ENCODE results near the gene CDC42BPB.

CDC42BPB gene

DNA sequence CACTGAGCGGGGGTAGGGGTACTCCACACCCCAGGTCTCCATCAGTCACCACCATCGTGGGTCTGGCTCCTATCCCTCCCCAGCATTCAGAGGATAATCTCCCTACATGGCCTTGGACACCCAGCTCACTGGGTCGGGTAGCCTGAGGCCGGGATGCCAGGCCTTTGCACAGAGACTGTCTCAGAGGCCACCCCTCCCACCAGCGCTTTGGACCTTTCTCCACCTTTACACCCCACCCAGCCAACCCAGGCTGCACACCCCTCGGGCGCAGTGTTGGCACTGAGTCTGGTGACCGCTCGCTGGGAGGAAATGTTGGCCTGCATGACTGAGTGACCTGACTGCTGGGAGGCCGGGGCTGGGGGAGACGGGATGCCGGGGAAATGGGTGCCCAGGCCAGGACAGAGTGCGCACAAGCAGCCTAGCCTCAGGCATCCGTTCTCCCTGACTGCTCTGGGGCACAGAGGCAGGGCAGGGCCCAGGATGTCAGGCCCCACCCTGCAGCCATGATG is 16.1 kb upstream of the CDC42BPB start:
- in situ Hi-C loops (cut with HindIII; ENCODE audit: low sequenced_read_pairs): no loop called here

DNA sequence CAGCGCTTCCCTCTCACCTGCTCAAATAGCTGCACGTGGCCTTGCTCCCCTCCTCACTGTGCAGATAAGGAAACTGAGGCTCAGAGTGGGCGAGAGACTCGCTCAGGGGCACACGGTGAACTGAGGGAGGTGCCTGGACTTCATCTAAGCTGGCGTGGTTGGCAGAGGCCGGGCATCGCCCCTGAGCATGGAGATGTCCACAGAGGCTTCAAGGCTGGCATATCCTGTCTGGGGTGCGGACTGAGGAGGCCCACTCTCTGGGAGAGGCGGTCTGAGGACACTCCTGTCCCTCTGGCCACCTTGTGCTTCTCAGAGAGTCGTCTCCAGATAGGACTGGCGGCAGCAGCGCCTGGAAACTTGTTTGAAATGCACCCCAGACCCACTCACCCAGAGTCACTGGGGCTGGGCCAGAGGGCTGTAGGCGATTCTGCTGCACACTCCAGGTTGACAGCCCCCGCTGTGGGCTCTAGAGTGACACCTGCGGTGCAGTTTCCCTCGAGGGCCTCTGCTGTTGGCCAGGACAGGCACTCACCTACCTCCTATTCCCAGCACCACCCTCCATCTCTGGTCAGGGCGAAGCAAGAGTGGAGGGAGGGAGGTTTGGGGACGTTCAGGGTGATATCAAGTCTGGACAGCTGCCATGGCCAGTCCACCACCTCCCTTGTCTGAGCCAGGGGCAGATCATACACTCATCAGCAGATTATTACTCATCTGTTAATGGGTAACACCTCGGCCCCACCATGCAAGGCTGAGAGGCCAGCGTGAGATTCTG is 15.4 kb upstream of the CDC42BPB start:
- in situ Hi-C loops (cut with HindIII; ENCODE audit: low sequenced_read_pairs): no loop called here

DNA sequence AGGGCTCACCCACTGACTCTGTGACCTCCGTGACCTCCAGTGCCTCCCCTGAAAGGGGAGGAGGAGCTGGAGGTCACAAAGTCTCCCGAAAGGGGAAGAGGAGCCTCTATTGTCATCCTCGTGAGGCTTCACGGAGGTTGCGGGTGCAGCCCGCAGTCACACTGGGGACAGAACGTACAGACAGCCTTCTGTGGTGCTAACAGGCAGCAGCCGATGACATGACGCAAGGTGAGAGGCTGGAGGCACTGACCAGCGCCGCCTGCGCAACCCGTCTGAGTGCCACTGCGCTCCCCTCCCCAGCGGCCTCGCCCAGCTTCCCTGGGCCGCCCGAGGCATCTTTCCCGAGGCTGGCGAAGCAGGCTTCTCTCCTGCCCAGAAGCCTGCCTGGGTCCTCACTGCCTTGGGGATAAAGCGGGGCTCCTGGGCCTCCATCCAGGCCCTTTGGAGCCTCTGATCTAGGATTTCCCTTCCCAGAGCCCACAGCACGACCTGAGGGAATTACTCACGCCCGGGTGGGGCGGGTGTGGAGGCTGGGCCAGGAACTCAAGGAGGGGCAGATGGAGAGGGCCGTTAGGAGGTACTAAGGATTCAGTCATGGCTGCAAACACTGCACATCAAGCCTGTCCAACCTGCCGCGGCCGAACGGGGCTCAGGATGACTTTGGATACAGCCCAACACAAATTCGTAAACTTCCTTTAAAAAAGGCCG is 14.3 kb upstream of the CDC42BPB start:
- in situ Hi-C loops (cut with HindIII; ENCODE audit: low sequenced_read_pairs): no loop called here

DNA sequence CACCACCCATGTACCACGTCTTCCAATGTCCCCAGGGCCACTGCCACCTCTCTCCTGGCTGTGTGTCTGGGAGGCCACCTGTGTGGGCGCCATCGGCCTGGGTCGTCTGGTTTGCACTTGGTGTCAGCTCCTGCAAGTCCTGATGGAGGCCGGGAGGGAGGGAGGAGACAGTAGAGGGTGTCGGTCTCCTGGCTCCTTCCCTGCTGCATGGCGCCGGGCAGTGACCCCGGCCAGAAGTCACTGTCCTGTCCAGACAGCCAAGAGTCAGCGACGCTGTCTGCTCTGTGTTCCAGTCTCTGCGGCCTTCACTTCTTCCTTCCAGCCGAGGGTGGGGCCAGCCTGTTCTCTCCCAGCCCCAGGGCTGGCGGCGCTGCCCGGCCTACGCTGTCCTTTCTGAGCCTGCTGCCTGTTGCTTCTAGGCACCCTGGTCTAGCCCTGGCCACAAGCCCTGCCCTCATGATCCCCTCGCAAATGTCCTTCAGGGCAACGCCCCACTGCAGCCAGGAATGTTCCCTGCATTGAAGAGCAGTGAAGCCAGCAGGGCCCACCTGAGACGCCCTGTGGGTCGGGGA is 13.7 kb upstream of the CDC42BPB start:
- in situ Hi-C loops (cut with HindIII; ENCODE audit: low sequenced_read_pairs): no loop called here

DNA sequence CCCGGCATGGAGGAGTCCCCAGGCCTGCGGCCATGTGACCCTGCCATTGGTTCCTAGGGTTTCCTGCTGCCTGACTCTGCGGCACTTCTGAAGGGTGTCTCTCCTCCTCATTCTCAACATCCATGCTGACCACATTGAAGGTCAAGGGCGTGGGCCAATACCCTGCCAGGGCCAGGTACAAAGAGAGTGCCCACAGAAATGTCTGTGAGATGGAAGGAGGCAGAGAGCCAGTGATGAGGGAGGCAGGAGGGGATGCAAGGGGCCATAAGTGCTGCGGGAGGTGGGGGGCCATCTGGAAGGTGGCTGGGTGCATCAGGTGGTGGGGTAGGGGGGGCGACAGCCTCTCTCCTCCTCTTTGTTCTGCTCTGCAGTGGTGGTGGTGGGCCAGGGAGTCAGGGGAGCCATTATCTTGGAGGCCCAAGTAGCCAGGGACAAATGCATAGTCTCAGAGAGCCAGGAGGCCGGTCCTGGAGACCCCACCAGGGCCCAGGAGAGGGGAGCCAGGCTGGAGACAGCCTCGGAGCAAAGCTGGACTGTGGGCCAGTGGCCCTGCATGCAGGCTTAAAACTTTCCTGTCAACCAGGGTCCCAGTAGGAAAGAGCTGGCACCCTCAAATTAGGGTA is 13.0 kb upstream of the CDC42BPB start:
- in situ Hi-C loops (cut with HindIII; ENCODE audit: low sequenced_read_pairs): no loop called here

DNA sequence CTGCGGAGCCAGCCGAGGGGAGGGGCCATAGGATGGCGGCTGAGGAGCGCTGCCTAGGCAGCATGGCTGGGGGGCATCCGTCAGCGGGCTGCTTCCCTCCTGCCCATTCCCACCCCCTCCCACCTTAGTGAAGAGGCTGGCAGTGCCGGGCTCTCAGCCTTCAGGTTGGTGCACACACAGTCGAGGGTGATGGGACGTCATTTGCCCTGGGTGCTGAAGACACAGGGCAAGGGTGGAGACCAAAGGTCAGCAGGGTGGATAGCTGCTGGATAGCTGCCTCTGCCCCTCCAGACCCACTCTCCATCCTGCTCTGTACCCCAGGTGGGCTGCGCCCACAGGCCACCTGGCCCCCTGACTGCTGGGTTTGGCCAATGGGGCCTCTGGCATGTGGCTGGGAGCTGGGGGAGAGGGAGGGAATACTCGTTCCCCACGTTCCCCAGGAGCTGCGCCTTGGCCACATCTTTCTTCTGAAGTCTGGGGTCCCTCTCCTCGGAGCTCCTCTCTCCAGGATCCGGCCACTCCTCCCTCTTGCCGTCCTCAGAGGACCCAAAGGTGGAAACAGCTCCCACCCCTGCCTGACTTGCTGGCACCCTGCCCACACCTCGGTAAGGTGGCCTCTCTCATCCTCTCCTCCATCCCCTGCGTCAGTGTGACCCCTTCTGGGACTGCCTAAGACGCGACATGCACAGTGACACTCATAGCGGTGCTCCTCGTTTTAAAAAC is 11.2 kb upstream of the CDC42BPB start:
- in situ Hi-C loops (cut with HindIII; ENCODE audit: low sequenced_read_pairs): no loop called here

DNA sequence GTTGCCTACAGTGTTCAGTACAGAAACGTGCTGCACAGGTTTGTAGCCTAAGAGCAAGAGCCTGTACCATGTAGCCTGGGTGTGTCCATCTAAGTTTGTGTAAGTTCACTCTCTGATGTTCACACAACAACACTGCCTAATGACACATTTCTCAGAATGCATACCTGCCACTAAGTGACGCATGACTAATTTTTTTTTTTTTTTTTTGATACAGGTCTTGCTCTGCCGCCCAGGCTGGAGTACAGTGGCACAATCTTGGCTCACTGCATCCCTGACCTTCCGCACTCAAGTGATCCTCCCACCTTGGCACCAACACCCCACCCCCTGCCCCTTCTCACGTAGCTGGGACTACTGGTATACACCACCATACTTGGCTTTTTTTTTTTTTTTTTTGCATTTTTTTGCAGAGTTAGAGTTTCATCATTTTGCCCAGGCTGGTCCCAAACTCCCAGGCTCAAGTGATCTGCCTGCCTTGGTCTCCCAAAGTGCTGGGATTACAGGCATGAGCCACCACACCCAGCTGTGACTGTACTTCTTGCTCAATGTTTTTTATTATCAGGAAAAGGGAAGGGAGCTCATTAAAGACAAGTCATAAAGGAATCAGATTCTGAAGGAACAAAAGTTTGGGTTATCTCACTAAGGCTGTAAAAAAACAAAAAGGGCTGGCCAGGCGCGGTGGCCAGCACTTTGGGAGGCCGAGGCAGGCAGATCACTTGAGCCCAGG is 10.0 kb upstream of the CDC42BPB start:
- in situ Hi-C loops (cut with HindIII; ENCODE audit: low sequenced_read_pairs): no loop called here

DNA sequence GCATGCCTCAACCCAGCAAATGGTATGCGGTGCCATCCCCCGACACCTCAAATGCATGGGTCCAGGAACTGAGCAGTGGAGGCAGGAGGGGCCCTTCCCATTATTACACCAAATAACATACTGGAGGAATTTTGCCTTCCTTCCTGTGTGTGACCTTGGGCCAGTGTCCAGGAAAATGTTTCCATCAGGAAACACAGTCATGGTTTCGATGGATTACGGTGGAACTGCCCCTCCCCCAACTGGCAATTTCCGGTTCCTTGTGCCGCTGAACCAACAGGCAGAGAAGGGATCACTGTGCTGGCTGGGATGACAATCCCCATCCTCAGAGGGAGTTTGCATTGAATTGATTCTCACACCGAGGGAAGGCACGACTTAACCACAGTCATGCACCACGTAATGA is 9.1 kb upstream of the CDC42BPB start:
- in situ Hi-C loops (cut with HindIII; ENCODE audit: low sequenced_read_pairs): no loop called here

DNA sequence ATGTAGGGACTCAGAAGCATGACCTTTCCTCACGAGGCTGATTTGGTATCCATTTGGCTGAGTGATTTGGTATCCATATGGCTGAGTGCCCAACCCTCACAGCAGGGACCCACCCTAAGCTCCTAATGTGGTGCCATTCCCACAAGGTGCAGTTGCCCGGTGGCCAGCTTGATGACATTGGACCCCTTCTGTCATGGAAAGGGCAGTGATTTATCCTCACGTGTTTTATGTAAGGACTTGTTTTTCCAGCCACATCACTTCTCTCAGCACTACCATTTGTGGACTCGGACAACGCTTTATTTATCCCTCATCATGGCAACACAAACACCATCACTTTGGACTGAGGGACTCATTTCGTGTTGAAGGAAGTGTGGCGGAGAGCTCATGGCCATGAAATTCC is 8.5 kb upstream of the CDC42BPB start:
- in situ Hi-C loops (cut with HindIII; ENCODE audit: low sequenced_read_pairs): no loop called here

DNA sequence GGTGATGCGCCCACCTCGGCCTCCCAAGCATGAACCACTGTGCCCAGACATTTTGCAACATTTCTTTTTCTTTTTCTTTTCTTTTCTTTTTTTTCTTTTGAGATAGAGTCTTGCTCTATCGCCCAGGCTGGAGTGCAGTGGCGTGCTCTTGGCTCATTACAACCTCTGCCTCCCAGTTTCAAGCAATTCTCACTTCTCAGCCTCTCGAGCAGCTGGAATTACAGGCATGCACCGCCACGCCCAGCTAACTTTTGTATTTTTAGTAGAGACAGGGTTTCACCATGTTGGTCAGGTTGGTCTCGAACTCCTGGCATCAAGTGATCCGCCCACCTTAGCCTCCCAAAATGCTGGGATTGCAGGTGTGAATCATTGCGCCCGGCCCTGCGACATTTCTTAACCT is 7.6 kb upstream of the CDC42BPB start:
- in situ Hi-C loops (cut with HindIII; ENCODE audit: low sequenced_read_pairs): no loop called here

DNA sequence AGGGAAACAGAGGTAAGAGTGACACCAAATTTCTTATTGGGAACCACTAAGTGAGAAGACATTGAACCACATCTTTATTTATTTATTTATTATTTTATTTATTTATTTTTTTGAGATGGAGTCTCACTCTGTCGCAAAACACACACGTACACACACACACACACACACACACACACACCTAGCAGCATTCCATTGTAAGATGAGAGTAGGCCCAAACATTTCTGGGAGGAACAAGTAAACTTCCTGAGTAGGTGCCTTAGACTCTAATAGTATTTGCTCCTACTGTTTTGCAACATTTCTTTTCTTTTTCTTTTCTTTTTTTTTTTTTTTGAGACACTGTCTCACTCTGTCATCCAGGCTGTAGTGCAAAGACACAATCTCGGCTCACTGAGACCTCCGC is 7.1 kb upstream of the CDC42BPB start:
- in situ Hi-C loops (cut with HindIII; ENCODE audit: low sequenced_read_pairs): no loop called here

DNA sequence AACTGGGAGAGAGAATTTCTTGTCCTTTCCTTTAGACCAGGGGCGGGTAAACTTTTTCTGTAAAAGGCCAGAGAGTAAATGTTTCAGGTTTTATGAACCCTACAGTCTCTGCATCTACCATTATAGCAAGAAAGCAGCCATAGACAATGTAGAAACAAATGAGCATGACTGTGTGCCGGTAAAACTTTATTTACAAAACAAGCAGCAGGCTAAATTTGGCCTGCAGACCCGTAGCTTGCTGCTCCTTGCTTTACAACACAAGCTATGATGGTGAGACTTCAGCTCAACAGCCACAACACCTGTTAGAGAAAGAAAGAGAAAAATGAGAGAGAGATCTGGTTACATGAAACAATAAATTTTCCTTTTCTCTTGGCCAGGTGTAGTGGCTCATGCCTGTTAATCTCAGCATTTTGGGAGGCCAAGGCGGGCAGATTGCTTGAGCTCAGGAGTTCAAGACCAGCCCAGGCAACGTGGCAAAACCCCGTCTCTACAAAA is 4.2 kb upstream of the CDC42BPB start:
- in situ Hi-C loops (cut with HindIII; ENCODE audit: low sequenced_read_pairs): no loop called here

DNA sequence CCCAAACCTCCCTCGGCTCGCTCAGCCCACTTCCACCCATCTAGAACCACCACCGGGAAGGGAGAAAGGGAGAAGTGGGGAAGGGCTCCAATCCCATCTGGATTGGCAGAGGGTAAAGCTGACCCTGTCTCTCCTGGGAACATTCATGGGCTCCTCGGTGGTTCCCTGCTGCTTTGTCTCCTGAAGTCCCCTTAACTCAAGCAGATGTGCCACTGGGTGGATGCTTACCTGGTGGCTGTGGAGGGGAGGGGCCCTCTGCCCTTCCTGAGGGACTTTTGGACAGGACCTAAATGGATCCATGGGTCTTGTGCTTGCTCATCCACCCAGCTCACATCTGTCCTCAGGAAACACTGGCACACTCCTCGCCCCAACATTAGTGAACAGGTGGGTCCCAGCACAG is 2.2 kb upstream of the CDC42BPB start:
- in situ Hi-C loops (cut with HindIII; ENCODE audit: low sequenced_read_pairs): no loop called here

DNA sequence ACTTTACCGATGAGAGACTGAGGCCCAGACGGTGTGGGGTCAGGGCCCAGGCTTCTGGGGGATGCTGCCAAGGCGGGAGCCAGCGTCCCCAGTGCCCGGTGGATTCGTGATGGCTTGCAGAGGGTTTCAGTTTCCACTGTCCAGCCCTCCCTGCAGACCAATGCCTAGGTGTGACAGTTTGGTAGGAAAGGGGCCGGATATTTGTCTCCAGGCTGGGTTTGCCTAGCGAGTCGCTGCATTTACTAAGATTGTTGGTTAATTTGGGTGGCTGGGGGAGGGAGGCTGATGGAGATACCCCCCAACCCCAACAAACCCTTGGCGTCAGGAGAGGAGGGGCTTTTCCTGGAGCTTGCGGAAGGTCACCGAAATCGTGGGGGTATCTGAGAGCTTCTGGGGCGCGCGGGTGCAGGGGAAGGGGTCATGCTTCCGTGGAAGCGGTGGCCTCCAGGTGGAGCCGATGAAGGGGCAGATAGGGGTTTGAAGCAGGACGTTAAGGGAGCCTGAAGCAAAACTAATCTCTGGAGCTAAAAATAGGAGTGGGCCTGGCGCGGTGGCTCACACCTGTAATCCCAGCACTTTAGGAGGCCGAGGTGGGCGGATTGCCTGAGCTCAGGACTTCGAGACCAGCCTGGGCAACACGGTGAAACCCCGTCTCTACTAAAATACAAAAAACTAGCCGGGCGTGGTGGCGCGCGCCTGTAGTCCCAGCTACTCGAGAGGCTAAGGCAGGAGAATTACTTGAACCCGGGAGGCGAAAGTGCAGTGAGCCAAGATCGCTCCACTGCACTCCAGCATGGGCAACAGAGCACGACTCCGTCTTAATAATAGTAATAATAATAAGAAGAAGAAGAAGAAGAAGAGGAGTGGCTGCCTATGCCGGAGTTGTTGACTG is 1.1 kb upstream of the CDC42BPB start:
- in situ Hi-C loops (cut with HindIII; ENCODE audit: low sequenced_read_pairs): no loop called here

DNA sequence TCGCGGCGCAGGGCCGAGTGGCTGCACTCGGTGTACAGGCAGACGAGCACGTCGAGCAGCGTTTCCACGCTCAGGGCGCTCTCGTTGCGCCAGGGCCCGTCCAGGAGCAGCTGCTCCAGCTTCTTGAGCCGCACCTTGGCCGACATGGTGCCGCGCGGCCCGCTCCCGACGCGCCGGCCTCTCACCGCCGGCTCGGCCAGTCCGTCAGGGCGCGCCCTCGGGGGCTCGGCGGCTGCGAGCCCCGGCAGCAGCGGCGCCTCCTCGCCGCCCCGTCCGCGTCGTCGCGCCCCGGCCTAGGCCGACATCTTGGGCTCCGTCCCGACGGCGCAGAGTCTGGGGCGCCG is 349 bp downstream of the CDC42BPB start:
- in situ Hi-C loops (cut with HindIII; ENCODE audit: low sequenced_read_pairs): no loop called here

DNA sequence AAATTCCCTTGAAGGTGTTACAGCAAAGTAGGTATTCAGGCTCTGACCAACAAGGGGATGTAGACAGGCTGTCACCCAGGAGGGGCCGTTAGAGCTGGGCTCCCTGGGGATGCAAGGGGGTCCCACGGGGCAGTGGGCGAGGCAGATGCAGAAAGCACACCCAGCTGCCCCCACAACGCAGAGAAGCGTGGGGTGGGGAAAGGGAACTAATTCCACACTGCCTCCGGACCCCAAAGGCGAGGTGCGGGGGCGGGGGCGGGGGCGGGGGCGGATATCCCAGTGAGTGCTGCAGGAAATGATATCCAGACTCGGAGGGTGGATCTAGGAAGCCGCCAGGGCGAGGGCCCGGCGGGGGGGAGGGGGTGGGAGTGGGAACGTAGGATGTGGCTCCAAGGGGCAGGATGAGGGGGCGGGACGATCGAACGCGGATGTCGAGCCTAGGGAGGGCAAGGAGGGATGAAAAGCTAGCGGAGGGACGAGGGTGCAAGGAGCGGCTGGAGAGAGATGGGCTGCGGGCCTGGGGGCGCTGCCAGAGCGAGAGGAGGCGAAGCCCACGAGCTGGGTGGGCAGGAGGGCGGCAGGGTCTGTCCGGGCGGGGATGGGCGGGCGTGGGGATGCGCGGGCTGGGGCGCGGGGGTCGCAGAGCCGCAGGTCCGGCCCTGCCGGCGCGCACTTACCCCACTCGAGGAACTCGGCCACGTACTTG is 874 bp downstream of the CDC42BPB start:
- in situ Hi-C loops (cut with HindIII; ENCODE audit: low sequenced_read_pairs): no loop called here

DNA sequence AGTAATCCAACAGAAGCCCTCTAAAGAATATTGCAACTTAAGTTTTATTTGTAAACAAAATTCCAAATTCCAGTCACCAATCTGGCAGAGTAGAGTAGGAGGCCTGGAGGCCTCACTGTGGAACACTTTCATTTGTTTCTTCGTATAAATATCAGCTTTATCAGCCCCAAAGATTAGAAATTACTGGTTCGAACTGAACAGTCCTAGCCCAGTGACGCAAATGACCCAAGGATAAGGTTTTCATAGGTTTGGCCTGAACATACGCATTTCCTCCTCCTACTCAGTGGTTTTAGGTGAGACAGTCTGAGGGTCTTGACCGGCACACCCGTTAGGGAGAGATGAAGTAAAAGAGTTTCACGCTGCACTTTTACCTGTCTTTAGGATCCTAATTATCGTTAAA is 1.7 kb downstream of the CDC42BPB start:
- in situ Hi-C loops (cut with HindIII; ENCODE audit: low sequenced_read_pairs): no loop called here

DNA sequence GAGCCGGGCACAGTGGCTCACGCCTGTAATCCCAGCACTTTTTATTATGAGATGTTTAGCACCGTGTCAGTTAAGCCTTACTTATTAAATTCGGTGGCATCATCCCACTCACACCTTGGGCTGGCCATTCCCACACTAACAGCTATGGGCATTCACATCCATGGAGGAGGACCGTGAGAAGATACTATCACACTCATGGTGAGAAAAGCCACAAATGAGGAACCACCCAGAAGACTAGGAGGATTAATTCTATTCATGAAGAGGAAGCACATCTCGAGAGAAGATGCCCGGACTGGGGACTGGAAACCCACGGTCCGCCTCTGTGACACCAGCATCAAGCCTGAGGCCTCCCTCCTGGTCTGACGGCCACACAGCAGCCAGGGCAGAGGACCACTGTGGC is 4.9 kb downstream of the CDC42BPB start:
- in situ Hi-C loops (cut with HindIII; ENCODE audit: low sequenced_read_pairs): no loop called here

DNA sequence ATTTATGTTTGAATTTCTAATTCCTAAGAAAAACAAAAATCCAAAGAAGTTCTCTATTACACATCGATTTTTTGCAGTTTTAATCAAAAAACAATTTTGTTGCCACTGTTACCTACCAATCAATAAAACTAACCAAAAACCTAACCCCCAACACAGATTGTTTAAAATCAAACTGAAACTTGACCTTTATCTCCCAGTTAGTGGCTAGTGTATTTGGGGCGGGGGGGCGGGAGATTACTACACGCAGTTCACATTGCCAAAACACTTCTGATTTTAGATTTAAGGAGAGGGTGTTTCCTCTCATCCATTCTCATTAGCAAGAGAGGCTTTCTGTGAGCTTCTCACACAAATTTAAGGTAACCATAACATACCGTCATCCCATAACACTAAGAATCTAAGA is 6.4 kb downstream of the CDC42BPB start:
- in situ Hi-C loops (cut with HindIII; ENCODE audit: low sequenced_read_pairs): no loop called here
